ENCODE measurements around the gene FBLN1.
A peak's percentile ranks its signal among the peaks of the same experiment; 100 is the strongest.

- TF ChIP-seq CTCF (IDR thresholded peaks at IDR 0.05) (peak; percentile 97), ZFX (IDR thresholded peaks at IDR 0.05; ENCODE audit: borderline replicate concordance) (no peak)
These were observed 50.8 kb downstream of the FBLN1 start for GRCh38 chr22:45553351-45554039.
